Lung (tissue), 12 donors: ENCODE measurements around the gene CHSY1. TPM values are rescaled to one million over a fixed set of nuclear protein-coding genes. Genes with fewer than 3 reads are reported as not detected.

Experiments
- ATAC-seq: fragments of 200-7000 bp; cut with Tn5 transposase; one replicate; pipeline ENCODE4 v1.9.1; 2020; ENCODE audit warnings: moderate number of reproducible peaks; ENCODE audit not compliant: insufficient read depth, low FRiP score
- DNase-seq, 3 donors: peaks; one replicate each; pipeline ENCODE4 v3.0.0-alpha.2; 2013 to 2017
- H3K27ac ChIP-seq, 2 donors: one replicate each; pipeline ENCODE4 v1.5.1; 2013; ENCODE audit warnings: mild to moderate bottlenecking in 2 of 2, moderate library complexity in 2 of 2, control low read depth in 1 of 2, inconsistent platforms in 1 of 2, low read depth in 1 of 2, low read length in 1 of 2
- H3K27me3 ChIP-seq, 3 donors: one replicate each; pipeline ENCODE4 v1.5.1; 2013; ENCODE audit warnings: low read length in 2 of 3; ENCODE audit not compliant: control insufficient read depth in 3 of 3, insufficient read depth in 3 of 3
- H3K36me3 ChIP-seq, 4 donors: one replicate each; pipeline ENCODE4 v1.5.1; 2013; ENCODE audit warnings: low read length in 4 of 4, mild to moderate bottlenecking in 1 of 4, moderate library complexity in 1 of 4; ENCODE audit not compliant: control insufficient read depth in 4 of 4, insufficient read depth in 4 of 4
- H3K4me1 ChIP-seq, 5 donors: one replicate each; pipeline ENCODE4 v1.5.1; 2013; ENCODE audit warnings: low read length in 5 of 5, mild to moderate bottlenecking in 2 of 5, moderate library complexity in 1 of 5; ENCODE audit not compliant: control insufficient read depth in 5 of 5, insufficient read depth in 5 of 5
- H3K4me3 ChIP-seq: one replicate; pipeline ENCODE4 v1.5.1; 2013; ENCODE audit warnings: mild to moderate bottlenecking, control low read depth, moderate library complexity
- H3K9ac ChIP-seq, 2 donors: one replicate each; pipeline ENCODE4 v1.5.1; 2013; ENCODE audit warnings: low read length in 2 of 2, control low read depth in 1 of 2; ENCODE audit not compliant: insufficient read depth in 1 of 2
- H3K9me3 ChIP-seq, 4 donors: one replicate each; pipeline ENCODE4 v1.5.1; 2013; ENCODE audit warnings: low read length in 3 of 4, mild to moderate bottlenecking in 1 of 4, moderate library complexity in 1 of 4; ENCODE audit not compliant: control insufficient read depth in 4 of 4, insufficient read depth in 3 of 4
- CTCF ChIP-seq: IDR thresholded peaks from 2 replicates; pipeline ENCODE4 v1.5.1; 2012; ENCODE audit warnings: mild to moderate bottlenecking; ENCODE audit errors: control extremely low read depth, extremely low read depth
- WGBS, 2 donors: extraction: QIAGEN DNeasy Blood & Tissue Kit; methylation state at CpG; one replicate each; pipeline ENCODE4 v1.1.7; 2013; 5-methylcytosine and 5-hydroxymethylcytosine counted together
- polyA plus RNA-seq, 2 donors: library from polyadenylated mRNA; stranded (reverse); fragments of 200-250 nt; gene quantifications; one replicate each; pipeline ENCODE4 v1.2.1, GENCODE V29; 2013
- total RNA-seq, 2 donors: library from RNA; depleted of rRNA in 1 of 2; stranded (reverse); fragments of >200 nt in 1 of 2; gene quantifications; one replicate each; pipeline ENCODE4 v1.2.1, GENCODE V29; 2014 to 2021
- donor health status: control.
- donor health status: control.
- donor health status: Bipolar disorder and iron deficiency.
- donor health status: healthy.
- donor health status: DM: yes; HTN: yes; CAD: no.

CHSY1 gene
- total and polyA plus RNA-seq, 4 donors, result 11.8 to 52.2 (median 30.4) TPM

- peaks cover 5 to 28% (median 14%) of the 10 kb centered on the region in 5 donors for H3K4me1 ChIP-seq
- H3K4me3 ChIP-seq, result no peak overlapping the region
- 82 to 93% methylated on average over 4 of the region's 4 CpGs for WGBS, 2 donors
- H3K36me3 ChIP-seq, result peaks cover 0 to 9% (median 2%) of the 10 kb centered on the region in 4 donors
- no peak for TF ChIP-seq CTCF
- H3K9me3 ChIP-seq, result no peaks in the 10 kb centered on the region
- no peaks in the 10 kb centered on the region for H3K27me3 ChIP-seq
- no peak overlapping the region for H3K27ac ChIP-seq
- ATAC-seq (no peak), DNase-seq (no peak)
- H3K9ac ChIP-seq, result no peak overlapping the region
Measured at GRCh38 chr15:101211897-101212296, 40.0 kb downstream of the CHSY1 start.

GRCh38 chr15:101210466-101210865, 41.4 kb downstream of the CHSY1 start:
- peaks cover 0 to 5% (median 2%) of the 10 kb centered on the region in 4 donors for H3K36me3 ChIP-seq
- H3K4me3 ChIP-seq, result no peak overlapping the region
- no peak for ATAC-seq
- peaks cover 9 to 42% (median 14%) of the 10 kb centered on the region in 5 donors for H3K4me1 ChIP-seq
- TF ChIP-seq CTCF, result no peak
- DNase-seq, result peak in 1 of 3 donors; percentile 38
- H3K27ac ChIP-seq, result no peak overlapping the region
- WGBS, 2 donors, result 44 to 59% methylated on average over 2 of the region's 2 CpGs
- H3K9ac ChIP-seq, result no peak overlapping the region
- H3K27me3 ChIP-seq, result no peaks in the 10 kb centered on the region
- H3K9me3 ChIP-seq, result no peaks in the 10 kb centered on the region

- Histone ChIP-seq H3K27ac (no peak overlapping the region), H3K9ac (no peak overlapping the region), H3K4me3 (no peak overlapping the region), H3K36me3 (peaks cover 0 to 5% (median 2%) of the 10 kb centered on the region in 4 donors), H3K27me3 (no peaks in the 10 kb centered on the region), H3K4me1 (peaks cover 9 to 46% (median 18%) of the 10 kb centered on the region in 5 donors), H3K9me3 (no peaks in the 10 kb centered on the region)
- ATAC-seq (no peak), DNase-seq (no peak)
- no peak for TF ChIP-seq CTCF
- 45 to 46% methylated on average over 1 of the region's 1 CpG for WGBS, 2 donors
Measured at GRCh38 chr15:101210058-101210457, 41.8 kb downstream of the CHSY1 start.

GRCh38 chr15:101209285-101209845, 42.5 kb downstream of the CHSY1 start:
- no peak for TF ChIP-seq CTCF
- no peak for ATAC-seq
- Histone ChIP-seq H3K9me3 (no peaks in the 10 kb centered on the region), H3K4me3 (no peak overlapping the region), H3K4me1 (peaks cover 10 to 52% (median 18%) of the 10 kb centered on the region in 5 donors), H3K9ac (no peak overlapping the region), H3K27me3 (no peaks in the 10 kb centered on the region), H3K36me3 (peaks cover 0 to 5% (median 2%) of the 10 kb centered on the region in 4 donors), H3K27ac (peak overlapping the region in 1 of 2 donors; percentile 33)
- DNase-seq, result peak in 1 of 3 donors; percentile 31
- 82 to 87% methylated on average over 5 of the region's 5 CpGs for WGBS, 2 donors
